HUDEP-2 (cell line): ENCODE data around the gene CWC22.
"Not testable (repeated sequence)": the region's sequence is repeated elsewhere in the genome, so short reads cannot be mapped to it uniquely, and the experiment has no call there.

Source experiments
- DNase-seq, 76 experiments: peaks; one replicate each; lab custom pipeline; 2025; ENCODE audit not compliant: unreplicated experiment in 76 of 76; lab: John Stamatoyannopoulos, UW

The CWC22 gene

DNA sequence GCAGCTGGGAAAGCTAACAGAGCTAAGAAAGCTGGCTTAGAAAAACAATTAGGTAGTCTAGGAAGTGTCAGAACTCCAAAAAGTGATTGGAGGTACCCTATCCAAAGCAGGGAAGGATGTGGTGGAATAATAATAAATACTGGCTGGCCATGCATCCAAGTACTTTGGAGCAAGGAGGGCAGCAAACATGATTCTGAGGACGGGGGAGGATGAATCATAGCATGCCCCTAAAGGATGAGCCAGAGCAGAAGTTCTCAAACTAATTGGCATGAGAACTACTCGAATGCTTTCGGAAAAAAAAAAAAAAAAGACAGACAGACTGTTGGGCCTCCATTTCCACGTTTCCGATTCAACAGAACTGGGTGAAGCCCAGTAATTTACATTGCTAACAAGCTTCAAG is 2.4 kb downstream of the CWC22 start:
- DNase-seq, result no peak

DNA sequence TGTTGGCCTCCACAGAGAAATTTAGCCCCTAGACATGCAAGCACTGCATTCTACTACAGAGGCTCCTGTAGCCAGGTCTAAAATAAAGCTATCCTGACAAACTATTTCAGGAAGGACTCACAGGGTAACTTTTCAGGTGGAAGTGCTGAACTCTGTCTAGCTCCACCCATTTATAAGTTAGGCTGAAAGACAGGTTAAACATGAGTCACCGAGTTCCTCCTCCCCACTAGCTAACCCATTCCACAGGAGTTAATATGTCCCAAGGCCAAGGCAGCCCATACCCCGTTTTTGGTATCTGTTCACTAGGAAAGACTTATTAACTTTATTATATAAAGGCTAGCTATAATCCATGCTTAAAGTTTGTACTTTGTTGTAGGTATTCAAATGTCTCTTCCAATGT is 3.5 kb downstream of the CWC22 start:
- DNase-seq, result peak in 1 of 76 experiments; percentile 27

DNA sequence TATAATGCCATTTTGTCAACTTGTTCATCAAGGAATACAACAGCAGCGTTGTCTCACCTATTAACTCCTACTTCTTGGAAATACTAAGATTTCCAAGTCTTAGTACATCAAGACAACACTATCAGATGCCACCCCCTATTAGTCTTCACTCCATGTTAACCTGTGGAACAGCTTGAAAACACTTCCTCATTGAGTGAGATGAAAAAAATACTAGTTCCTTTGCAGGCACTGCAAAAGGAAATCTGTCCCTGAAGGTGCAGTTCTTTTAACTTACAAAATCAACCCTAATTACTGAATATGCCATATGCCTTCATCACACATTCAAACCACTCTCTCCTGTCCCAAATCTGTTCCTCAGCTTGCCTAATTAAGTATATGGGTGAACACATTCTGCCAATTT is 4.0 kb downstream of the CWC22 start:
- no peak for DNase-seq

DNA sequence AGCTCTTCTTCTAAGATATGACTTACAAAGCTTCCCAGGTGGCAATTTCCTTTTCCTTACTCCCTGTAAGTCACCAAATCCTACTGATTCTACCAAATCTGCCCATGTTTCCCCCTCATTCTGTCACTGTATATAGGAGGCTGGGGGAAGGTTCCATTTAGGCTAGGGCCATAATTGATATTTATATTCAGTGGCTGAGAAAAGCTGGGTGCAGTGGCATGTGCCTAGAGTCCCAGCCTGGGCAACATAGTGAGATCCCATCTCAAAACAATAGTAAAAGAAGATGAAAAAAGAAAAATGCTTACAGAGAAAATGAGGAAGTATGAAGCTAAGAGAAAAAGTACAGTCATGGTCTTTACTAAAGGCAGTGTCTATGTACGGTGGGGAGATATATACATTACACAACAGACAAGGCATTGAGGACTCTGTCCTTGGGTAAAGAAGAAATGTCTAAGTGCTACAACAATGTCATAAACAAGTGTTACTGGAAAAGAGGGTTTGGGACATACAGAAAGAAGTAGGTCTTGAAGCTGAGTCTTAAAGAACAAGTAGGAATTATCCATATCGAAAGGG is 4.8 kb downstream of the CWC22 start:
- DNase-seq, result no peak

DNA sequence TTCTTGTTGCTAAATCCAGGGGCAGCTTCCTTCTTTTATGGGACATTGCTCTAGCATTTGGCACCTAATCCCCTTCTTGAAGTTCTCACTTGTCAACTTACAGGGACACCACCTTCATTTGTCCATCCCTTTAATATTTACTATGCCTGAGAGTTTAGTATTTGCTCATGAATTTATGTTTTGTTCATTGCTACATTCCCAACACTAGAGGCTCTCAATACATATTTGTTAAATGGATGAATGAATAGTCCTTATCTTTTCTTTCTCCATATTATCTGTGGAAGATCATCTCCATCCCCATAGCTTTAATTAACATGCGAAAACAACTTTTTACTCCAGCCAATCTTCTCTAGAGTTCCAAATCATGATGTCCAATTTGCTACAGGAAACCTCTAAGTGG is 5.4 kb downstream of the CWC22 start:
- DNase-seq, result no peak

DNA sequence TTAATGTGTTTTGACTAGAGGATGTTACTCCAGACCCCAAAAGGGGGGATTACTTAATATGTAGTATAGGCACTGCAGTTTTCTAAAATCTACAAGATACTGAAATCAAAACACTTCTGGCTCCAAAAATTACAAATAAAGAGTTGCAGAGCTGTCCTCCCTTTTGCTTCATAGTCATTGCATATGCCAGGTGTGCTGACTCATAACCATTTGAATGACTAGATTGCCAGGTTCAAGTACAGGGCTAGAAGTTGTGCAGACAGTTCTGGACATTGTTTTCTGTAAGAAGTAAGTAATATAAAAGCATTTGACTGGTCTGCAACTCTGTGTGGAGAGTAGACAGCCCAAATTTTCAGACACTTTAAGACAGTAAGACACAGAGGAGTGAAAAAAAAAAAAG is 6.7 kb downstream of the CWC22 start:
- DNase-seq, result peak in 1 of 76 experiments; percentile 14

DNA sequence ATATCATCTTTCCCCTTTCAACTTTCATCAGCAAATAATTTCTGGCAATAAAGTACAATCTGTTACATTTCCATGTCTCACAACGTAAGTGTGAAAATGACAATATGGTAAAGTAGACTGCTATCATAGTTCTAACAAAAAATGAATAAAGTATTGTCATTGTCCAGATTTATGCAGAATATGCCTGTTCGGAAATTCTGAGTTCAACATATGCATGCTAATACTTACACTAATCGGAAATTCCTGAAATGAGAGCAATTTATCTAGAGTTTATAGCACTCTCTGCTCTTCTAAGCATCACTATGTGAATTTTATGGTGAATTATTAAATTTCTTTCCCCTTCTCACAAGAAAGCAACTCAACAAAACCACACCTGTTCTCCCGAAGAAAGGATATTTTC is 8.1 kb downstream of the CWC22 start:
- no peak for DNase-seq

DNA sequence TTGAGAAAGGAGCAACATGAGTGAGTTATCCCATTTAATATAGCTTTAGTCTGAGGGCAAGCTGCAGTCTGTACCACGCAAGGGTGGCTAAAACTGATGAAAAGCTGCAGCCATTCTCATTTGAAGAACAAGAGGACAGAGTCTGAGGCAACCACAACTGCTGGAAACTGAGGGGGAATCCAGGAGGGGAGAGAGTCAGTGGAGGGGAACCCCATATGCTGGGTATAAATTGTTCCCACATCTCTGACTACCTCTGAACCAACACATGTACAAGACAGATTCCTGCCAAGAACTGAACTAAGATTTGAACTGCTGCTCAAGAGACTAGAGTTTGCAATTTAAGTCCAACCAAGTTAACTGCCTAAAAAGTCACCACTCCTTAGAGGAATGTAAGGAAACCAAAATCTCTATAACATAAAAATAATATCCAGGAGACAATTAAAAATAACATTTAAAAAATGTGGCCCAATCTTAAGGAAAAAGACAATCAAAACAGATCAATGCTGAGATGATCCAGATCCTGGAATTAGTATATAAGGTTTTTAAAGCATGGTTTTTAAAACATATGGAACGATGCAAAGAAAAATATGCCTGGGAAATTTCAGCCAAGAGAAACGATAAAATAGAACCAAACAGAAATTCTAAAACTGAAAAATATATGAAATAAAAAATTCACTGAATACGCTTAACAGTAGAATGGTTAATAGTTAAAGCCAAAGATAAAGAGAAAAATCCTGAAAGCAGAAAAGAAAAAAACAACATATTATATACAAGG is 11.2 kb downstream of the CWC22 start:
- DNase-seq, result no peak

DNA sequence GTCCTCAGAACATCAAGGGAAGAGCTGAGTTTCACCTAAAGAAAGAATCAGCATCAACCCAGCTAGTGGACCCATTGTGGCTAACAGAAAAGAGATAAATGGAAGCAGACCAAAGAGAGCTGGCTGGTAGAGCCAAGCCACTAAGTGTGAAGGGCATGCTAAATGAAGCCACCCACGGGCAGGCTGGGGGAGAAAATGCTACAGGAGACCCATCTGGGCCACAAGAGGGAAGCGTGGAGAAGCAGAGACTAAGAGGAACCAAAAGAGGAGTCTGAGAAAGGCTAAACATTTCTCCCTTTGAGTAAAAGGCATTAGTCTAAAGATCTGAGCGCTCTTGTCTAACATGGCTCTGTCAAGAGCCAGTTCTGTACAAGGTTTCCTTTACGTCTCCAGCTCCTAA is 15.8 kb downstream of the CWC22 start:
- peak in 43 of 76 experiments; percentile 2 to 70 (median 24) for DNase-seq

DNA sequence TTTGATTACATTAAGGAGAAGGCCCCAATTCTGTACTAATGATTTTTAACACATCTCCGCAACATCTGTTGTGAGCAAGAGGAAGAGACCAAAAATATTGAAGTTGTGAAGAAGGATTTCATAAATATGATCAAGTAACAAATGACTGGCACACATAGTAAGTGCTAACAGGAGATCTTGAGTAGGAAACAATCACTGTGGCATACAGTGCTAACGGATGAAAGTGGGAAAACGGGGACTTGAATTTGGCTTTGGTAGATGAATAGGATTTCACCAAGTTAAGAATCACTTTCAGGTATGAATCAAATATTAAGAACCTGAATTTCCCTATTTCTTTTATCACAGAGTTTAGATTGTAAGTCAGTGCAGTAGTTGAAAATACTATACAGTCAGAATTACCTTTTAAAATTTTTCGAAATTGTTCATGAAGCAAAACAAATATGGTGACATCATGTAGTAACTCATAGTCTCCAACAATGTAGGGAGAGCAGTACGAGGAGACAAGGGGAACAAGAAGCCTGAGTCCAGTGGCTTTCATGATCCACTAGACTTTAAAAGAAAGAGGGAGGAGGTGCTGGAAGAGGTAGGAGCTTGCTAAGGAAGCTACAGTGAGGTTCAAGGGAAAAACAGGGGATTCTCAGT is 16.3 kb downstream of the CWC22 start:
- DNase-seq, result no peak

DNA sequence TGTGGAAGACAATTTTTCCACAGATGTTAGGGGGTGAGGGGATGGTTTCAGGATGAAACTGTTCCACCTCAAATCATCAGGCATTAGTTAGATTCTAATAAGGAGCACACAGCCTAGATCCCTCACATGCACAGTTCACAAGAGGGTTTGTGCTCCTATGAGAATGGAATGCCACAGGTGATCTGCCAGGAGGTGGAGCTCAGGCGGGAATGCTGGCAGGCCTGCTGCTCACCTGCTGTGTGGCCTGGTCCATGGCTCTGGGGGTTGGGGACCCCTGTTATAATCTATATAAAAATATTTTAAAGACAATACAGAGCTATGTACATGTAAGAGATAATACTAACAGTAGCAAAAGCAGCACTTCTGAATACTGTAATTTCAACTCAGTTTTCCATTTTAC is 19.2 kb downstream of the CWC22 start:
- DNase-seq, result no peak

DNA sequence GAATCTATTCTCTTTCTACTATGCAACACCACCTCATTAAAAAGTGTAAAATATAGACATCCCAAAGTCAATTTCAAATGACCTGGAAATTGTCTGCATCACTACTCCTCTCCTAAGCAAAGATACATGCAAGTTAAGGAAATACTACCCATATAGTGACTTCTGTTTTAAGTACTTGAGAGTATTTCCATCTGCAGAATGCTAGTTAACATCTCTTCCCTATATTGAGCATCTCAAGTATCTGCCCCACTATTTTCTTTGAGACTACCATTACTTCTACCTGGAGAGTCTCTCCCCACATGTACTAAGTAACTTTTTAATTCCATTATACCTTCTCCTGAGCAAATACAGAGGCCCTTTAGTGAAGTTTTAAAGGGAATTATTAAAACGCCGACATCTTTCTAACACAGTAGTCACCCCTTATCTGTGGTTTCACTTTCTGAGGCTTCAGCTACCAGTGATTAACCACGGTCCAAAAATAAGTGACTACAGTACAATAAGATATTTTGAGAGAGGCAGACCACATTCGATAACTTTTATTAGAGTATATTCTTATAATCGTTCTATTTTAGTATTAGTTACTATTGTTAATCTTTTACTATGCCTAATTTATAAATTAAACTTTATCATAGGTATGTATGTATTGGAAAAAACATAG is 21.8 kb downstream of the CWC22 start:
- peak in 3 of 76 experiments; percentile 3 to 17 (median 14) for DNase-seq

DNA sequence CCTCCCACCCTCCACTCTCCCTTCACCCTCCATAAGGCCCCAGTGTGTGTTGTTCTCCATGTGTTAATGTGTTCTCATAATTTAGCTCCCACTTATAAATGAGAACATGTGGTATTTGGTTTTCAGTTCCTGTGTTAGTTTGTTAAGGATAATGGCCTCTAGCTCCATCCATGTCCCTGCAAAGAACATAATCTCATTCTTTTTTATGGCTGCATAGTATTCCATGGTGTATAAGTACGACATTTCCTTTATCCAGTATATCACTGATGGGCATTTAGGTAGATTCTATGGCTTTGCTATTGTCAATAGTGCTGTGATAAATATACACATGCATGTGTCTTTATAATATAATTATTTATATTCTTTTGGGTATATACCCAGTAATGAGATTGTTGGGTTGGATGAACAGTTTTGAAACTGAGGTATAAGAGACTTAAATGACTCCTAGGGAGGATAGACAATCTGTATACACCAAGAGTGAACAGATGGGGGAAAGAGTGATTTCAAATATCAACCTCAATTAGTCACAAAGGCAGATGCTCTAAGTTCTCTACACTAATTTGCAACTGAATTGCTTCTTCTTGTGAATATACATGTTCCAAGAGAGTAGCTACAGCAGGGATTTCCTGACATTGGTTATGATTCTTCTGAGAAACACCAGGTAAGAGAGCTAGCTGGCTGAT is 23.7 kb downstream of the CWC22 start:
- DNase-seq, result no peak

DNA sequence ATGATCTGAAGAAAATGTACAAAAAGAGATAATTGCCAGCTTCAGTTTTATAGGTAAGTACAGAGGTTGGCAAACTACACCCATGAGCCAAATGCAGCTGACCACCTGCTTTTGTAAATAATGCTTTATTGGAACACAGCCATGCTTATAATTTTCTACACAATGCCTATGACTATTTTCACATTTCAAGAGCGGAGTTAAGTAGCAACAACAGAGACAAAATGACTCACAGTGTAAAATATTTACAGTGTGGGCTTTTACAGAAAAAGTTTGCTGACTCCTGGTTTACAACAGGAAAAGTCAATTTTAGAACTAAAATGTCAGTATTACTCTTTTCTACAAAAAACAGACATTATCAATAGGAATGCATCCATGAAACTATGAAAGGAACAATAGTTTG is 26.0 kb downstream of the CWC22 start:
- DNase-seq, result no peak

DNA sequence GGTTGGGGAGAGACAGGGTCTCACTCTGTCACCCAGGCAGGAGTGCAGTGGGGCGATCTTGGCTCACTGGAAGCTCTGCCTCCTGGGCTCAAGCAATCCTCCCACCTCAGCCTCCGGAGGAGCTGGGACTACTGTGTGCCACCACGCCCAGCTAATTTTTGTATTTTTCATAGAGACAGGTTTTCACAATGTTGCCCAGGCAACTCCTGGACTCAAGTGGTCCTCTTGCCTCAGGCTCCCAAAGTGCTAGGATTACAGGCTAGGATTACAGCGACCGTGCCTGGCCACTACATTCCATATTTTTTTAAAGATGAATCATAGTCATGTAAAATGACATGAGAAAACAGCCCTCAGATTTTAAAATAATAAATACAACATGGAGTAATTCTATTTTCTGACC is 32.3 kb downstream of the CWC22 start:
- no peak for DNase-seq

DNA sequence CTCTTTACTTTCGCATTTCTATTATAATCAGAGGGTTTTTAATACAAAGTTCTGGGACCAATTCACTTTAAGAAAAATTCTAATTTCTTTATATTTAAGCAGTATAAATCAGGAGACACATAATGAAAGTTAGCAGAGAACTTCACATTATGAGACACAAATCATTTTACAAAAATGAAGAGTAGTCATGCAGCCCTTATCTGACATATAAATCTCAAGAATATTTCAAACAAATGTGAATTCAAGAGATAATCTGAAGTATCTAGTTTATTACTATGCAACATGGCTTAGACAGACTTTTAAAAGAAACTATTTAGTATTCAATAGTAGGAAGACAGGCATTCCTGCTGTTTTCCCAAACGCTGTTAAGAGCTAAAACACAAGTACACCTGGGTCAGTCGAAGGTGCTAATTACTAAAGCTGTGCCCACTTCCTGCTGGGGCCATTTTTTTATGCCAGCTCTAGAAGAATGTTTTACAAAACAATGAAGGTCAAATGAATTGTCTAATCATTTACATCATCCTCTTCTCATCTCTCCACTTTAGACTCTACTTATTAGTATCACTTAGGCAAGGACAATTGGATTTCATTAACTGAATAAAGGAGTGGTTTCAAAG is 40.2 kb downstream of the CWC22 start:
- no peak for DNase-seq

DNA sequence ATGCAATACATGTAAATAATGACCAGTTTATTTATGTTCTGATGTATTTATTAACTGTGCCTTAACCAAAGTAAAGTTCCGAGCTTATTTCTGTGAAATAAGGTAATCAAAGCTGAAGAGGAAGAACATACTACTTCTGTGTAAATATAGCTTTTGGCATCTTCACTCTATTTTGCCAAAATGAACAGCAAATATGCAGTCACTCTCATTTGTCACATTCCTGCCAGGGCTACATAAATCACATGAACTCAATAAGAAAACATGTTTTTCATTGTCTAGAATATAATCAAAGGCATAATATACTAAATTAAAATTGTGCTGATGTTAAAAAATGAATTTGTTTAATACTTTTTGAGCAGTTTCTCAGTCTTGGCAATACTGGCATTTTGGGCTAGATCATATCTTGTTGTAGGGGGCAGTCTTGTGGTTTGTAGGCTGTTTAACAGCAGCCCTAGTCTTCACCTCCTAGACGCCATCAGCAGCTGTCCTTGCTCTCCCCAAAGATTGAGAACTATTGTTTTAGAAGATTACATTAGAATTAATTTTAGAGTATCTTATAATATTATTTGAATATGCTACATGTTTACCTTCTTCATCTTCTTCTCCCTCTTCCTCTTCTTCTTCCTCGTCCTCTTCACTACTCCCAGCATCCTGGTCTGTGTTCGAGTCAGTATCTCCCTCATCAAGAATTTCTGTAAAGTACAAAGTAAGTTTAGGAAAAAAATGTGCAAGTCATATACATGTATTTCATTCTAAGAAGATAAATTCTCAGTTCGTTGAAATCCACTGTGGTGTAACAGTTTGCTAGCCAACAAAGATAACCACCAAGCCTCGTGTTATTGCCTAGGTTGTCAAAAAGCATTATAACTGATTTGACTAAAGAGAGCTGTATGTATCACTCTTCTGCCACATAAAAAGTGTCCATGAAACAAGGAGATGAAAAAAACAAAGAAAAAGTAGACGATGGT is 41.5 kb downstream of the CWC22 start:
- DNase-seq, result peak in 21 of 76 experiments; percentile 0 to 71 (median 21)

DNA sequence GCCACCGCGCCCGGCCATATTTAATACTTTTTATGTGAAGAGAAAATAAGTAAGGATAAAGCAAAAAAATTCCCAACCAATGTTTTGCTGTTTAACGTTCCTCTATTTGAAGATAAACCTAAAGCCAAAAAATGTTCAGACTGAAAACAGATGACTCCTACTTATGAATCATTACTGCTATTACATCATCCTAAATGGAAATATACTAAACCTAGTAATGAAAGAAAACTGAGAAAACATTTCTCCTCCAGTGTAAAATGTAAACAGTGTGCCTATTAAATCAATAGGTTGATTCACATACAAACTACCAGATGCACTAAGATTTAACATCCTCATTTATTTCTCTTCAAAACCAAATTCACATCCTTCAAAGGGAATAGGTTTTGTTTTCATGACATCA is 43.5 kb downstream of the CWC22 start:
- DNase-seq, result no peak

DNA sequence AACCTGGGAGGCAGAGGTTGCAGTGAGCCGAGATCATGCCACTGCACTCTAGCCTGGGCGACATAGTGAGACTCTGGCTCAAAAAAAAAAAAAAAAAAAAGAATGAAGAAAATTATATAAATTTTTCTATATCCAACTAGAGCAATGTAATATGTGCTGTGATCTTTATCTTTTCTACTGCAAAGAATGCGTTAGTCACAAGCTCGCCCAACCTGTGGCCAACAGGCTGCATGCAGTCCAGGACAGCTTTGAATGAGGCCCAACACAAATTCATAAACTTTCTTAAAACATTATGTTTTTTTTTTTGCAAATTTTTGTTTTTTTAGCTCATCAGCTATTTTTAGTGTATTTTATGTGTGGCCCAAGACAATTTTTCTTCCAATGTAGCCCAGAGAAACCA is 48.8 kb downstream of the CWC22 start:
- not testable (repeated sequence) for DNase-seq
